NAMALWA (cell line): Measurements from ENCODE around the gene RALGAPA2.

Source experiments
- DNase-seq: peaks from one replicate; pipeline ENCODE4 v3.0.0-alpha.2; 2015; ENCODE audit warnings: low spot score

The RALGAPA2 gene

DNA sequence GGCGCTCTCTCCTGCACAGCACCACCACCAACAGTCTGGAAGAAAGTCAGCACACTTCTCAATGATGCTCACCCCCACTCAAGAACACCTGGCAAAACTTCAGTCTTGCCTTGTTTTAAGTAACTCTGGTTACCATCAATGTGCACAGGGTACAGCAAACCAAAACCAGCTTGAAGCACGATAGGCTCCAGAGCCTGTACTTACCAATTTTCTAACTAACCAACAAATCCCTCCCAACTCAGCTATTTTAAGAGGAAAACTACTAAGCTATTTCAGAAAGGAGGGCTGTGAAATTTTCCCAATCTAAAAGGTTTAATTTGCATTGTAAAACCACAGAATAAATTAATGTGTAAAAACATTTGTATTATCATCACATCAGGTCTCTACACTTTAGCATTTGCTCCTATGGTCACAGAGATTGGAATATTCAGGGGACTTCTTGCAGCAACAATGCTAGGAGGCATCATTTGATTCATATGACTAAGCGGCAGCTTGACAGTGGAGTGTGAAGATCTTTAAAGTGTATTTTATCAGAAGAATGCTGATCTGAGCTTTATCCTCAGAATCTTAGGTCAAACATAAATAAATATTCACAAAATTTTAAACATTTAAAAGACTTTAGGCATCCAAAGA is 82.8 kb downstream of the RALGAPA2 start:
- DNase-seq, result no peak

DNA sequence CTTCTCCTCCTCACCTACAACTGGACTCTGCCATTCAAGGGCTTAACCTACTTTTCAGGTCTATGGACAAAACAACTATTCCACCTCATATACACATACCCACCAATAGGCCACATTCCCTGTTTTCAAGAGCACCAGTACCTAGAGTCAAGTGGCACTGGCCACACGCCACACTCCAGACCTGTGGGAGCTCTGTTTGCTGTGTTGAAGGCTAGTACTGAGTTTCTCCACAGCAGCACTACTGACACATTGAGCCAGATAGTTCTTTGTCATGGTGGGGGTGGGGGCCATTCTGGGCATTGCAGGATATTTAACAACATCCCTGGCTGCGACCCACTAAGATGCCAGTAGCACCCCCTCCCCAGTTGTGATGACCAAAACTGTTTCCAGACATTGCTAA is 84.1 kb downstream of the RALGAPA2 start:
- DNase-seq, result no peak

DNA sequence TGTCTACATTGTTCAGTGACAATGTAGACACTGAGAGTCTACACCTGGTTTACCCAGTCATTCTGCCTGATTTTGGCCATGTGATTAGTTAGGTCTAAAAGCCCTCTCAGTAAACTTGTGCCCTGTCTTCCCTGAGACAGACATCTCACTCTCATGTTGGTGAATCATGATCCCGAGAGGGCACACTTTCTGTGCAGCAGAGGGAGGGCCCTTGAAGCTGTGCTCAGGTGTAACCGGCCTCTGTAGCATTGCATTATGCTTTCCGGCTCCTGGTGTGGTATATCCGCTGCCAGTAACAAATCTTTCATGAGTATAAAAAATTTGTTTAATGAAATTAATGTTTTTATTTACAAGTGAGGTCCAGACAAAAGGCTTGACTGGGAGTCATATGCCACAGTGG is 85.0 kb downstream of the RALGAPA2 start:
- DNase-seq, result no peak

DNA sequence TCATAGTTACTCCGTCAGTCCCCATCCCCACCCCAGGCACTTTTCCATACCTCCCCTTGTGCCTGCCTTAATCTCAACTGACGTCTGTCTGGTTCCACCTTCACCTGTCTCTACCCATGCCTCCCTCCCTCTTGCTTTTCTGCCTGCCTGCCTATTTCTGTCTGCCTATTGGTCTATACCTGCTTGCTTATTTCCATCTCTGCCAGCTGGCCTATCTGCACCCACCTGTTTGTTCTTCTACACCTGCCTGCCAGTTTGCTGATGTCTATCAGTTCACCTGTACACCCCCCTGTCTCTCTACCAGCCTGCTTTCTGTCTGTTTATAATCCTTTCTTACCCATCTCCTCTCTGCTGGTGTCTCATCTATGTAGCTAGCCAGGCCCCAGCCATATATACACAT is 87.5 kb downstream of the RALGAPA2 start:
- no peak for DNase-seq

DNA sequence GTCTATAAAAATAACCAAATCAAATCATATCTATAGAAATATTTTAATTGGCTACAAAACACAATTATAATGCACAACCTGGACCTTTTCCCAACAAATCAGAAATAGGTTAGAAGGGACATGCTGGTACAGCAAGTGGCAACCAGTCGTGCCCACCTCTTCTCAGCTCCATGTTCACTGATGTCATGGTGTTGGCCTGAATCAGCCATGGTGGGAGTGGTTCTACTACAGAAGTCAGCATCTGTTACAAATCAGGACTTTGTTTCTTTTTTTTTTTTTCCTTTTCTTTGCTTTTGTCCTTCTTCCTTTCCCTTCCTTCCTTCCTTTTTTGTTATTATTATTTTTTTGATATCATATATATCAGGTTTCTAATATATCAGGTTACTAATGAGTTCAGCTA is 91.2 kb downstream of the RALGAPA2 start:
- DNase-seq, result no peak

DNA sequence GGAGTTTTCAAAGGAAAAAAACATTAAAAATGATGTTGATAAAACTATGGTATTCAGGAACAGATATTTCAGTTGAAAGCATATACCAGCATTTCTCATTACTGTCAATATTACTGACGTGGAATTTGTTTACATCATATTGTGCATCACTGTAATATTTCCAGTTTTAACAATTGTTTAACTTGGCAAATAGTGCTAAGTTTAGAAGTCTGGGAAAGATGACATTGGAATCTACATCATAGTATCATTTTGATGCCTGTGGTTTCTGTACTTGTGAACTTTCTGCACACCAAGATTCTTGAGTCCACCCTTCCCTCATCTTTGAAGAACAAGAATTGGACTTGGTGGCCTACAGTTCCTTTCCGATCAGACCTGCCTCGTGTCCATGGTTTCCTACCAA is 98.1 kb downstream of the RALGAPA2 start:
- no peak for DNase-seq

DNA sequence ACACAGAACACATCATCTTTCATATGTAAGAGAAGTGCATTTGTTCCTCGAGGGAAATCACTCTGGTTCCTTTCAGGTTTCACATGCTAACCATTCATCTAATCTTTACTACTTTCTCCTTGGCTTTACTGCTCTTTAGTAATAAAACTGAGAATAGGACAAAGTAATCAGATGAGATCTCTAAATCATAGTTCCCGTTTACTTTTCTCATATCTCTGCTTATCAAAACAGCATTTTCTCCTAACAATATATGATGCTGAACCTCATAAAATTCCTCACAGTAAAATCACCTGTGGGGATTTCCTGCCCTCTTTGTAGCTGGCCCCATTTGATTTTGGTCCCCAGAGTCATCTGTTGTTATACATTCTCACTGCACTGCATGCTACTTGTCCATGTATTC is 100.2 kb downstream of the RALGAPA2 start:
- no peak for DNase-seq

DNA sequence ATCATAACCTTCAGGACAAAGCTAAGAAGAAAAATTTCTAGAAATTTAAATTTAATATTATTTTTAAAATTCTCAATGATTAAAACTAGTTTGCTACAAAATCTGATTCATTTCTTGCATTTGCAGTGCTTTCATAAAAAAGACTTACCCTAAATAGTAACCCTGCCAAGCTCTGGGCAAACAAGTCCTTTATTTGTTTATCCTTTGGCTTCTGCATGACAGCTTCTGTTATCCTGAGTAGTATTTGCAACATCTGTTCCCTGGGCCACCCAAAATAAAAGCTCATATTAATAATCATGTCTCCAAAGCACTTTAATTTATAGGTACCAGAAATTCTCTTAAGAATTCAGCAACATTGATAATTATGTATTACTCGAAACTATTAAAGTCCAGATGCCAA is 101.3 kb downstream of the RALGAPA2 start:
- DNase-seq, result no peak

DNA sequence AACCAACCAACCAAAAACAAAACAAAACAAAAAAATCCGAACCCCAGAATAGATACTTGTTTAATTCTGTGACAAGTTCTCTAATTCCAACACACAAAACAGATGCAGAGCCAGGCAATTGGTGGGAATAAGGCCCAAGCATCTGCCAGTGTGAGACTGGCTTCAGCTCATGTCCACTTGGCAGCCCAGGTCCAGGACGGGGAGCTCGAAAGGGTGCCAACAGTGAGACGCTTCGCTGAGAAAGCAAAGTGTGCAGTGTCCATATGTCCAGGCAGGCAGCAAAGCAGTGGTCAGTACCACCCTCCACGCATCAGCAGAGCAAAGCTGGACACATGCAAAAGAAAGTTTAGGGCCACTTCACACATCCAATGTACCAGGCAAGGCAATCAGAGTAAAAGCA is 102.9 kb downstream of the RALGAPA2 start:
- DNase-seq, result no peak

DNA sequence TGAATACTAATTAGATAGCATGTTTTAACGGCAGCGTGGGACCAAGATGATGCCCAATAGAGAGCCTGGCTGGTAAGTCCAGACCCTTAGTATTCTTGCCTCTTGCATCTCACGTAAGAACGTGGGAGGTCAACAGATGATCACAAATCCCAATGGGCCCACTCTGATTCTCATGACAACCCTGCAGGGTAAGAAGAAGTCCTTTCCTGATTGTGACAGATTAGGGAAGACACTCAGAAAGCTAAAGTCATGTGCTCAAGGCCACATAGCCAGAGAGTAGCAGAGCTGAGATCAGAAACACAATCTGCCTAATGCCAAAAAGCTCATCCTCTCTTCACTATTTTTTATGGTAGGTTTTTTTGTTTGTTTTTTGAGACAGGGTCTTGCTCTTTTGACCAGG is 103.8 kb downstream of the RALGAPA2 start:
- DNase-seq, result no peak

DNA sequence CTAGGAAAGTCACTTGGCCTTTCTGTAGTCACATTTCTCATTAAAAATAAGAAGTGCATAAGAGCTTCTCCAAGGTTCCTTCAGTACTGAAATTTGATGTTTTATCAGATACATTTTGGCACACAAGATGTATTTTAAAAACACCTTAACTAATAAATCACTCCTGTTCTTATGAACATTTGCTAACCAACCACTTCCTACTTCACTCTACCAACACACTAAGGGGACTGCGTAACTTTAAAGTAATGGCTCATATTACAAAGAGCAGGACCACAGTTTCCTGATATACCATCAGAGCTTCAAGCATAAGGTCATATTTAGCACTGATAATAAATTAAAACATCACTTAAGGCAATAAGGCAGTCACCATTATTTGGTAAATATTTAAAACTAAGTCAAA is 104.4 kb downstream of the RALGAPA2 start:
- DNase-seq, result no peak

DNA sequence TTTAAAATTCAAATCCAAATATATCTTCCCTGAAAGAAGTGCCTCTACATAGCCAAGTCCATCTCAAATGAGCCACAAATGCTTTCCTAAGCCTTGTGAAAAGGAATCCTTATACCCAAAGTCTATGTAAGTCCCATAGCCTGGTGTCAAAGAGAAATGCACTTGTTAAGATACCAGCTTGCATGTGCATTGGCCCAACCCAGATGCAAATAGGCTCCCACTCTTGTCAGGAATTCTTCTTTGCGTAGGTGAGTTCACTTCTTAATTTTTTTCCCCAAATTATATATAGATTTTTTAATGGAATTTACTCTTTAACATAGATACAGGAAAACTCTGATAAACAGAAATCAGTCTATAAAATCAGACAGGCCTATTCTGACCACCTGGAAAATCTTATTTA is 105.6 kb downstream of the RALGAPA2 start:
- DNase-seq, result no peak

DNA sequence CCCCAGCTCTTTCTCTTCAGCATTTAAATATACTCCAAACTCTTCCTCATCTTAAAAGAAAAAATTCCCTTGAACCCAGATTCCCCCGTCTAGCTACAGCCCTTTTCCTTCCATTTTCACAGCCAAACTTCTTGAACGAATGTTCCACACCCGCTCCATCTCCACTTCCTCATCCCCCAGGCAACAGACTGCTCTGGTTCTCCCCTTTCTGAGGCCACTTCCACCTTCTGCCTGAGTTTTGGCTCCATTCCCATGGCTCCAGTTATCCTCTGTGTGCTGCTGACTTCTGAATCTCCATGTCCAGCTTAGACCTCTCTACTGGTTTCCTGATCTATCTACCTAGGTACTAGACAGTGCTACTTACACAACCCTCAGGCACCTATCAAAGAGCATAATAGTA is 106.4 kb downstream of the RALGAPA2 start:
- DNase-seq, result no peak

DNA sequence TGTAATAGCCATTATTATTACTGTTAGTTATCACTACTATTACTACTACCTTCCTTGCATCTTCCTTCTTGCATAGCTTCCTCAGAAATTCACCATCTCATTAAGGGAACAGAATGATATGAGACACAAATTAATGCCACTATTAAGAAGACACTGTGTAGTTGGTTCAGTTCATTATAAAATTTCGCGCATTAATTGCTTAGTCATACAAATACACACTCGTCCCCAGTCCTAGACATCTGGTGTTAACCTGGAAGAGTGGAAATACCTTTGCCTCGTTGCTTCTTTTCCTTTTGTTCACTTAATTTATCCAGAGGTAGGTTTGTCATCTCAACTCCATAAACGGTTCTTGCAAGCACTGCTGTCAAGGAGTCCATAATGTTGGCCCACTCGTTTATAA is 107.5 kb downstream of the RALGAPA2 start:
- no peak for DNase-seq

DNA sequence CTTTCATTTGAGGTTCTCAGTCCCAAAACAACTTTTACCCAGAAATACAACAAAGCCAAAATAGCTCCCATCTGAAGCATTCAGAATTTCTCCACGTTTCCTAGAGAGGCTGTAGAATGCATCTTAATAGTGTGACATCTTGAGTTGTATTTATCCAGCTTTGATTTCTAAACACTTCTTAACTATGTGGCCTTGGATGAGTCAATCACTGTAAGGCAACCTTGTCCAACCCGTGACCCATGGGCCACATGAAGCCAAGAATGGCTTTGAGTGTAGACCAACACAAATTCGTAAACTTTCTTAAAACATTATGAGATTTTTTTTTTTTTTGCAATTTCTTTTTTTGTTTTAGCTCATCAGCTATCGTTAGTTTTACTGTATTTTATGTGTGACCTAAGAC is 108.1 kb downstream of the RALGAPA2 start:
- no peak for DNase-seq

DNA sequence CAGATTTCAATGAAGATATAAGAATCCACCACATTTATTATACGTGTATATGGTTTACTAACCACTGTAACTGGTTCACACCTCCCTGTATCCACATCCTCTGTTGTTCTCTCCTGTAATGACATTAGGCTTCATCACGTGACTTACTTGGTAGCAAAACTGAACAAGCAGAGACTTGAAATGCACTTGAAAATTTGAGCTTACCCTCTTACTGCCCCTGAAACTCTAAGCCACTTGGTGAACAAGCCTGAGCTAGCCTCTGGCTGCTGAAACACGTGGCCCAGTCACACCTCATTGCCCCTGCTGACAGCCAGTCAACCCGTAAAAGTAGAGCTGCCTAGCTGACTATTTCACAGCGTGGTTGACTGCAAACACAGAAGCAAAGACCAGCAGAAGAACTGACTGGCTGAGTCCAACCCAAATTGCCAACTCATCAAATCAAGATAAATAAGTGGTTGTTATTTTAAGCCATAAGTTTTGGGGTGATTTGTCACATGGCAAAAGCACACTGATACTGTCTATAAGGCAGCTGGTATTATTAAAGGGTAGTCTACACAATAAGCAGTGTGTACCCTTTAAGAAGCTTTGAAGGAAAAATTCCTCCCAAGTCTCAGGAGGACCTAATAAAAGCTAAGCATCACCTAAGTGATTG is 109.0 kb downstream of the RALGAPA2 start:
- peak; percentile 71 for DNase-seq

DNA sequence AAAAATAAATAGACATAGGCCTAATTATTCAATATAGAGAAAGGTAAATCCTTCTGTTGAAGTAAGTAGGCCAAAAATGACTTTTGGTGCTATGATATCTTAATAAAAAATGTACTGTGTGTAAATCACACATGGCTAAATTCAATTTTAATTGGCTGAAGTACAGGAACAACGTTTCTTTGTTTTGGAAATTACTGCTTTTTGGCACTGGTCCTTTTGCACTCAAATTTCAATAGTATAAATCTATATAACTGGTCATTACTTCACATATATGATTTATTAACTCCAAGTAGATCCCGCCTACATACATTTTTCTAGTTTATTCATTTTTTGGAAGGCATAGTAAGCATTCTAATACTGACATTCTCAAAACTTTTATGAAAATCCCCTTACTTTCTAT is 114.5 kb downstream of the RALGAPA2 start:
- DNase-seq, result no peak

DNA sequence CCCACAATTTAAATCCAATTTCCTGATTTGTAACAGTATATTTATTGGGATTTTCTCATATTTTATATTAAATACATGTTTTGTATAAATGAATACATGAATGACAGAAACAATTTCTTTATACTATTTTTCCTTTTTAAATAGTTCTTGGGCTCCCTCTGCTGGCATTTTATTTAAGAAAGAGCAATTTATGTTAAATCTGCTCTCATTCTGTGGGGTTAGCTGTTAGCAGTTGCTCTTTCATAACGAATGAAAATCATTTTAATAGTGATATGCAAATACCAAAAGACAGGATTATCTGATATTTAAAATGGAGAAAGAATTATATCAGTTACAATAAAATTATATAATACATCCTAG is 118.3 kb downstream of the RALGAPA2 start:
- peak; percentile 59 for DNase-seq

DNA sequence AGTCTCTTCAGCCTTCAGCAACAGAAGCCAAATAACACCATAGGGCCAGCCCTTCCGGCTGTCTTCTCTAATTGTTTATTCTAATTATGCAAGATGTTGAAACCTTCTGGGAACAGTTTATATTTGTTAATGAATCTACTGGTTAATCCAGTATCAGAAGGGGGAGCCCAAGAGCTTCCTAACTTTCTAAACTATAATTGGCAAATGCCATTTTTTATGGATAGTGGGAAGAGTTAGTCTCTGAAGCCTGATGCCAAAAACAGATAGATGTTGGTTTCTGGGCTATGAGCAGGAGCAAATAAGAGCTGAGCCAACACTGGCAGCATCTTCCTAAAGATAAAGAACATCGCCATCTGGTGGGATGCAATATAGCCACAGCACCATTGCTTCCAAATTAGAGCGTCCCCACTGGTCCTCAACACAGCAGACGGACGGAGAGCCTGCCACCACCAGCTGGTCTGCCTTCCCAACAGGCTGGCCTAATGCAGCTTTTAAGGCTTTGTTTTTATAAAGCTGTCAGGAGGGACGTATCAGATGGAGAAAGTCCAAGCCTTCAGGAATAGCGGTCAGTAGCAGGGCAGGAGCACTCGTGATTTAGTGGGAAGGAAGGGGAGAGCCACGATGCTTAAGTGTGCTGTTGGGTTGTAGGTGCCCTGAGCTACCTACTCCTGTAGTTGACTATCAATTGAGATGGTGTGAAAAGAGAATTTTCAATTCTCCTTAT is 118.8 kb downstream of the RALGAPA2 start:
- DNase-seq, result peak; percentile 73

DNA sequence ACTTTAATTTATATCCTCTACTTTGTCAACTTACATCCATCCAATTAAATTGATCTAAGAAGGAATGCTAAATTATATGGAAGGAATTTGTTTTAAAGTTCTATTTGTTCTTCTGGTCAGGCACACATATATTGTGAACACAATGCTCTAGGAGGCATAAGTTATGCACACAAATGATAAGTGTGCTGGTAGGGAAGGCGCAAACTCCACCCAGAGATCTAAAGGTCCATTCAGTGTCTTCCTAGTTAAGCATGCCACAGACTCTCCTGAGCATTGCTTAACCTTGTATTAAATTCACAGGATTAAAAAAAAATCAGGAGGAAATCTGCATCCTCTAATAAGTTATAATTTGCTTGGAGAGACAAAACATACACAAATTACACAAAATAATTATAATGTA is 127.3 kb downstream of the RALGAPA2 start:
- DNase-seq, result no peak

DNA sequence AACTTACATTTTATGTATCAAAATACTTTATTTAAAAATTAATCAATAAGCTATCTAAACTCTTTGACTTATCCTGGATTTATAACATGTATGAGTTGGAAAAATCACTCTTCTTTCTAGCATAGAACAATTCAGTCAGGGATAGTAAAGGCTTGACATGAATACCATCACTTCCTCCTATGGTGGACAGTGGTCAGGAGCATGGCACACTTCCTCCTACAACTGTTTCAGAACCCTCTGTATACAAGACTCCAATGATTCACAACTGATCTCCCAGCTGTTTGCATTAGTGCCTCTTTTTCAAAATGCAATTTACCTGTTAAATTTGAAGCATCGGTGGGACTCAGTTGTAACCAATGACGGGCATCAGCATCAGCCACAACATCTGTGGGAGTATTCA is 129.7 kb downstream of the RALGAPA2 start:
- no peak for DNase-seq

DNA sequence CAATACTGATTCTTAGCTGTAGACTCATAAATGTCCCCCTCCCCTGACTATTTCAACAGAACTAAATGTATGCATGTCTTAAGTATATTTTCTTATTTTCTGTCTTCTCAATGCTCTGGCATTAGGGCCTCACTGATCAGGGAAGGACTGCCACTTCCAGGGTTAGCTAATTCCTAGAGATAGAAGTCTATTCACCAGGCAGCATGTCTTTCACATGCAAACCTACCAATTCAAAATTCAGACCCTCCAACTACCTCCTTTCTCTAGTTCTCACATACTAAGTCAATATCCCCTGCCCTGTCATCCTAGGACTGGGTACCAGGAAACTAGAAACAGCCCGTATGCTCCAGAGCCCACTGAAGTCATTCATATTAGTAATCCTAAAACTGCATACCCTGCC is 132.3 kb downstream of the RALGAPA2 start:
- DNase-seq, result no peak

DNA sequence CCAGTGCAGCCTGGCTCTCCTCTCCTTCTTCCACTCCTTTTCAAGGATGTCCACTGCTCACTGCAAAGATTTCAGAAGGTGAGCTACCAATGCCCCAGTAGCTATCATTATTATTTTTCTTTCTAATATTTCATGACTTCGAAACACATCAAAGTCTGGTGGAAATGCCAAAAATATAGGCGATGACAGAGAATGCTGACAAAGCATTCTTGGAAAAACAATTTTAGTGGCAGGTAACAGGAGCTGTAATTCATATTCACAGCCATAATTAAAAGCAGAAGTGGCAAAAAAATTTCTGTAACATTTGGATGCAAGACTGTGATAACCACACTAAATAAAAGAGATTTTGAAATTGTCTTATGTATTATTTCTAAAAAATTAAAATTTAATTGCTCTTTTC is 133.6 kb downstream of the RALGAPA2 start:
- no peak for DNase-seq

DNA sequence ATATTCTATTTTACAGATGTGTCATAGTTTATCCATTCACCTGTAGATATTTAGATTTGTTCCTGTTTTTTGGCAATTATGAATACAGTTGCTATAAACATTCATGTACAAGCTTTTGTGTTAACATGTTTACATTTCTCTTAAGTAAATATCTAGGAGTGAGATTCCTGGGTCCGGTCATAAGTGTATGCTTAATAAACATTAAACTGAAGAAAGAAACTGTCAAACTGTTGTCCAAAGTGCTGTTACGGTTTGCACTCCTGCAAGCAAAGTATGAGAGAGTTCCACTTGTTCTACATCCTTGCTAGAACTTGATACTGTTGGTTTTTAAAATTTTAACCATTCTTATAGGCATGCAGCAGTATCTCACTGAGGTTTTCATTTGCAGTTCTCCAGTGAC is 138.6 kb downstream of the RALGAPA2 start:
- DNase-seq, result no peak
